Lower leg skin (tissue), 3 donors: ENCODE data around the gene LCE6A.

Experiments used
- POLR2A ChIP-seq, 2 donors: fragments of 450-650 bp; IDR thresholded peaks; one replicate each; pipeline ENCODE4 v1.6.1; 2016 to 2017; ENCODE audit warnings: antibody characterized with exemption in 2 of 2, mild to moderate bottlenecking in 1 of 2, moderate library complexity in 1 of 2
- TF ChIP-seq, protein P1 (sequence below), 3 donors: fragments of 450-650 bp; IDR thresholded peaks; one replicate each; pipeline ENCODE4 v1.5.1; 2016; ENCODE audit warnings: antibody characterized with exemption in 3 of 3, mild to moderate bottlenecking in 3 of 3, moderate library complexity in 2 of 3

DNA sequence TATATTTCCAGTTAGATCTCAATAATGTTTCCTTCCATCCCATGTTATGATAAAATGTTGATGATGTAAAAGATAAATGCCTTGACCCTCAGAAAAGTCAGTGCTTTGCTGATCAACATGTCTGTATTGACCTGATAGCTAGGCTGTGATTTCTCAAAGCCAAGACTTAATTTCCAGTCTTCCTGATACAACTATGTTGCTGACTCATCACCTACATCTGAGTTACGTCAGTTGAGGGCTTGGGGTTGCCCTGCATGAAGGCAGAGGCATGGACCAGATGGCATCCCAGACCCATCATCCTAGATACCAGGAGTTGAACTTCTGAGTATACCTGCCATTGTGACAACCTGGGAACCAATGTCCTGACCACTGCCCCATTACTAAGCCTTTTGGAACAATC lies 41.3 kb upstream of the LCE6A start:
- TF ChIP-seq, protein P1, sequence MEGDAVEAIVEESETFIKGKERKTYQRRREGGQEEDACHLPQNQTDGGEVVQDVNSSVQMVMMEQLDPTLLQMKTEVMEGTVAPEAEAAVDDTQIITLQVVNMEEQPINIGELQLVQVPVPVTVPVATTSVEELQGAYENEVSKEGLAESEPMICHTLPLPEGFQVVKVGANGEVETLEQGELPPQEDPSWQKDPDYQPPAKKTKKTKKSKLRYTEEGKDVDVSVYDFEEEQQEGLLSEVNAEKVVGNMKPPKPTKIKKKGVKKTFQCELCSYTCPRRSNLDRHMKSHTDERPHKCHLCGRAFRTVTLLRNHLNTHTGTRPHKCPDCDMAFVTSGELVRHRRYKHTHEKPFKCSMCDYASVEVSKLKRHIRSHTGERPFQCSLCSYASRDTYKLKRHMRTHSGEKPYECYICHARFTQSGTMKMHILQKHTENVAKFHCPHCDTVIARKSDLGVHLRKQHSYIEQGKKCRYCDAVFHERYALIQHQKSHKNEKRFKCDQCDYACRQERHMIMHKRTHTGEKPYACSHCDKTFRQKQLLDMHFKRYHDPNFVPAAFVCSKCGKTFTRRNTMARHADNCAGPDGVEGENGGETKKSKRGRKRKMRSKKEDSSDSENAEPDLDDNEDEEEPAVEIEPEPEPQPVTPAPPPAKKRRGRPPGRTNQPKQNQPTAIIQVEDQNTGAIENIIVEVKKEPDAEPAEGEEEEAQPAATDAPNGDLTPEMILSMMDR (IDR thresholded peaks at IDR 0.05) = no peak
- no peak for TF ChIP-seq POLR2A (IDR thresholded peaks at IDR 0.05)
